ENCODE results near the gene DPP6. TPM values are rescaled to one million over a fixed set of nuclear protein-coding genes. Genes with fewer than 3 reads are reported as not detected.
A peak's percentile ranks its signal among the peaks of the same experiment; 100 is the strongest.

DPP6 gene
- total RNA-seq, 3 donors from 2014 or later, result 0.59 to 0.98 TPM; not detected in 1

DNA sequence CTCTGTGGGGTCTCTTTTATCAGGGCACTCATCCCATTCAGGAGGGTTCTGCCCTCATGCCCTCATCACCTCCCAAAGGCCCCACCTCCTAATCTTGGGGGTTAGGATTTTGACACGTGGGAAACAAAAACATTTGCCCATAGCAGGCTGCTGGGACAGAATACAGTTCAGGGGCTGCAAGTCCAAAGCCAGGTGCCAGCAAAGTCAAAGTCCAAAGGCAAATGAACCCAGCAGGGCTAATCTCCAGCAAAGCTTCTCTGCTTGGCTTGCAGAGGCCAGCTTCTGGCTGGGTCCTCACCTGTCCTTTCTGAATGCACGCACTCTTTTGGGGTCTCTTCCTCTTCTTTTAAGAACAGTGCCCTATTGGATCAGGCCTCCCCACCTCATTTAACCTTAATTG lies 359.9 kb downstream of the DPP6 start:
- no peak for DNase-seq (ENCODE audit: low spot score in 2 of 2)
- intact Hi-C loops (cut with DNase I; ENCODE audit: low total_unique reads), result no loop called here
- TF ChIP-seq, protein P1, sequence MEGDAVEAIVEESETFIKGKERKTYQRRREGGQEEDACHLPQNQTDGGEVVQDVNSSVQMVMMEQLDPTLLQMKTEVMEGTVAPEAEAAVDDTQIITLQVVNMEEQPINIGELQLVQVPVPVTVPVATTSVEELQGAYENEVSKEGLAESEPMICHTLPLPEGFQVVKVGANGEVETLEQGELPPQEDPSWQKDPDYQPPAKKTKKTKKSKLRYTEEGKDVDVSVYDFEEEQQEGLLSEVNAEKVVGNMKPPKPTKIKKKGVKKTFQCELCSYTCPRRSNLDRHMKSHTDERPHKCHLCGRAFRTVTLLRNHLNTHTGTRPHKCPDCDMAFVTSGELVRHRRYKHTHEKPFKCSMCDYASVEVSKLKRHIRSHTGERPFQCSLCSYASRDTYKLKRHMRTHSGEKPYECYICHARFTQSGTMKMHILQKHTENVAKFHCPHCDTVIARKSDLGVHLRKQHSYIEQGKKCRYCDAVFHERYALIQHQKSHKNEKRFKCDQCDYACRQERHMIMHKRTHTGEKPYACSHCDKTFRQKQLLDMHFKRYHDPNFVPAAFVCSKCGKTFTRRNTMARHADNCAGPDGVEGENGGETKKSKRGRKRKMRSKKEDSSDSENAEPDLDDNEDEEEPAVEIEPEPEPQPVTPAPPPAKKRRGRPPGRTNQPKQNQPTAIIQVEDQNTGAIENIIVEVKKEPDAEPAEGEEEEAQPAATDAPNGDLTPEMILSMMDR (IDR thresholded peaks at IDR 0.05), result no peak
- TF ChIP-seq POLR2A (IDR thresholded peaks at IDR 0.05) (no peak), POLR2AphosphoS5 (IDR thresholded peaks at IDR 0.05) (no peak)
- H3K36me3 ChIP-seq, result no peaks in the 10 kb centered on the region
- no peak overlapping the region for H3K4me3 ChIP-seq
- H3K4me1 ChIP-seq, result no peaks in the 10 kb centered on the region
- H3K9me3 ChIP-seq, result no peaks in the 10 kb centered on the region
- H3K27ac ChIP-seq, result no peak overlapping the region
- no peaks in the 10 kb centered on the region for H3K27me3 ChIP-seq

DNA sequence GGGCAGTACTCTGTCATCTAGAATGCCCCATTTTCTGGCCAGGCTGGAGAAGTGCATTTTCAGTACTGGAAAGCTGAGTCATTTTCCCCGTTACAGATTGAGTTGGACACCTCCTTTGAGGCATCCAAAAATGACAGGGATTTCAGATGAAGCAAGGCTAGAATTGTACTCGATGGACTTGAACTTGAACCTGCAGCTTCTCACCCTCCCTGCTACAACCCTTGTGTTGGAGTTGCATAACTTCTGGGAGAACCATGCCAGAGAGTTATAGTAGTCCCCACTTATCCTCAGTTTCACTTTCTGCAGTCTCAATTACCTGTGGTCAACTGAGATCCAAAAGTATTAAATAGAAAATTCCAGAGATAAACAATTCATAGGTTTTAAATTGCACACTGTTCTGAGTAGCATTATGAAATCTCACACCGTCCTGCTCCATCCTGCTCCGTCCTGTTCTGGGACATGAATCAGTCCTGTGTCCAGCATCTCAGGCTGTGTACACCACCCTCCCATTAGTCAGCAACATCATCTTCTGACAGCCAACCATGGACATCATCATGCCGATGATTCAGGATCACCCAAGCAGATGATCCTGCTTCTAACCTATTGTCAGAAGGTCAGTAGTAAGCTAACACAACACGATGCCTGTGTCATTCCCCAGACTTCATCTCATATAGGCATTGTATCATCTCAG lies 363.7 kb downstream of the DPP6 start:
- H3K4me3 ChIP-seq, result no peak overlapping the region
- H3K4me1 ChIP-seq, result no peaks in the 10 kb centered on the region
- intact Hi-C loops (cut with DNase I; ENCODE audit: low total_unique reads), result no loop called here
- no peaks in the 10 kb centered on the region for H3K9me3 ChIP-seq
- DNase-seq (ENCODE audit: low spot score in 2 of 2), result no peak
- TF ChIP-seq POLR2AphosphoS5 (IDR thresholded peaks at IDR 0.05) (no peak), POLR2A (IDR thresholded peaks at IDR 0.05) (no peak)
- TF ChIP-seq, protein P1 (IDR thresholded peaks at IDR 0.05), result no peak
- no peaks in the 10 kb centered on the region for H3K27me3 ChIP-seq
- no peaks in the 10 kb centered on the region for H3K36me3 ChIP-seq
- H3K27ac ChIP-seq, result no peak overlapping the region

DNA sequence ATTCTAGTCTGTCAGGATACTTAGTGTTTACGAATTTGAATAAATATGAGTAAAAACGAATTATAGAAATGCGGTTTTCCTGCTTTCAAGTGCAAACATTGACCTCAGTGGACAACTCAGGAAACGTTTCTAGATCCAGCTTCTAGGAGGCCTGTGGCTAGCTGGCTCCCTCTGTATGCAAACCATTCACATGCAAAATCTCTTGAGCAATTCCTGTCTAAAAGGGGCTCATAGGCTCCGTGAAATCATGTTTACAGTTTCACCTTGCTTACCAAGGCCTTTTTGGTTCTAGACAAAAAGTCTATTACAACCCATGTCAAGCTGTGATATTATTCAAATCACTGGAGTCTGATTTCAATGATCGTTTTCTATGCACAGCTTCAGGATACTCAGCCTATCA lies 364.5 kb downstream of the DPP6 start:
- DNase-seq (ENCODE audit: low spot score in 2 of 2), result no peak
- Histone ChIP-seq H3K36me3 (no peaks in the 10 kb centered on the region), H3K27me3 (no peaks in the 10 kb centered on the region), H3K9me3 (no peaks in the 10 kb centered on the region), H3K4me3 (no peak overlapping the region), H3K4me1 (no peaks in the 10 kb centered on the region), H3K27ac (no peak overlapping the region)
- intact Hi-C loops (cut with DNase I; ENCODE audit: low total_unique reads), result no loop called here
- no peak for TF ChIP-seq POLR2A (IDR thresholded peaks at IDR 0.05)
- TF ChIP-seq, protein P1 (IDR thresholded peaks at IDR 0.05), result no peak
- no peak for TF ChIP-seq POLR2AphosphoS5 (IDR thresholded peaks at IDR 0.05)

DNA sequence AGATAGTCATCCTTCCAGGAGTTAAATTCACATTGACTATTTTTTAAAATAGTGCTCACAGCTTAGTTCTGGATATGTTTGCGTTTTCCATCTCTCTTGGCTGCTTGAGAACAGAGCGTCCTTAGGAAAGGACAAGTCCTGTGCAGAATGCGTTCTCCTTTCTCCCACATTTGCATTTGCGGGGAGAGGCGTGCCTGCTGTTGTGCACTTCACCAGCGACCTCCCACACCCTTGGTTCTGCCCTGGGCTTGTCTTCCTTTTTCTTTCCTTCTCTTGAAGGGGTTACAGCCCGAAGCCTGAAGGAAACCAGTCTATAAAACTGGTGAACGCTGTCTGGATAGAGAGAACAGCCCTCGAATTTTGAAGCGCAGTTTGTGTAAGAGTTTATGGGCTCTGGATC lies 367.1 kb downstream of the DPP6 start:
- Histone ChIP-seq H3K4me3 (no peak overlapping the region), H3K27me3 (no peaks in the 10 kb centered on the region), H3K9me3 (no peaks in the 10 kb centered on the region), H3K36me3 (no peaks in the 10 kb centered on the region), H3K4me1 (no peaks in the 10 kb centered on the region), H3K27ac (no peak overlapping the region)
- TF ChIP-seq POLR2A (IDR thresholded peaks at IDR 0.05) (no peak), POLR2AphosphoS5 (IDR thresholded peaks at IDR 0.05) (no peak)
- TF ChIP-seq, protein P1 (IDR thresholded peaks at IDR 0.05), result no peak
- DNase-seq (ENCODE audit: low spot score in 2 of 2), result no peak
- intact Hi-C loops (cut with DNase I; ENCODE audit: low total_unique reads), result no loop called here

DNA sequence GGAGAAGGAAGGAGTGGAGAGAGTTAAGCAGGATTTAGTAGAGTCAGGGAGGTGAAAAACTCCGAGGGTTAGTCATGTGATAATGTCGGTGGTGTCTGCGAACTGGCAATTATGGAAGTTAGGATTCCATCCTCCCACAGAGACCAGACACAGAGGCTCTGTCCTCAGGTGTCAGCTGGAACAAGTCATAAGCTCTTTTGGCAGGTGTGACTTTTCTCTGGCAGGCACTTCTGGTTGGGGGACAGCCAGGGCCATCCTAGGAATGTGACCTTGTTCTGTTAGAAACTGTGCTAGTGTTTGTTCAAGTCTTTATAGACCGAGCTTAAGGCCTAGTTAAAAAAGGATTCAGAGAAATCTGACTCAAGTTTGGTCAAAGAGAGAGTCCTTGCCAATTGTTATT lies 371.0 kb downstream of the DPP6 start:
- H3K4me3 ChIP-seq, result no peak overlapping the region
- H3K9me3 ChIP-seq, result no peaks in the 10 kb centered on the region
- H3K27ac ChIP-seq, result no peak overlapping the region
- DNase-seq (ENCODE audit: low spot score in 2 of 2), result peak in 1 of 2 donors; percentile 71
- TF ChIP-seq POLR2A (IDR thresholded peaks at IDR 0.05), result no peak
- TF ChIP-seq POLR2AphosphoS5 (IDR thresholded peaks at IDR 0.05), result no peak
- TF ChIP-seq, protein P1 (IDR thresholded peaks at IDR 0.05), result no peak
- H3K4me1 ChIP-seq, result no peaks in the 10 kb centered on the region
- no peaks in the 10 kb centered on the region for H3K36me3 ChIP-seq
- intact Hi-C loops (cut with DNase I; ENCODE audit: low total_unique reads), result no loop called here
- H3K27me3 ChIP-seq, result no peaks in the 10 kb centered on the region
